Stimulated activated naive CD8-positive, alpha-beta T cell treated with anti-CD3 and anti-CD28 coated beads, Interleukin-15, amount 100 ng/mL, for 72 hours (primary cell): ENCODE results near the gene SETBP1.
A peak's percentile ranks its signal among the peaks of the same experiment; 100 is the strongest.

Source experiments
- ATAC-seq: fragments of 150-1000 bp; cut with Tn5 transposase; 2 replicates; pipeline ENCODE4 v1.10.0; 2021; ENCODE audit warnings: mild to moderate bottlenecking, moderate library complexity
- DNase-seq, 2 donors: peaks; one replicate each; pipeline ENCODE4 v3.0.0; 2021 to 2022
- H3K27ac Mint-ChIP-seq, 2 donors: one replicate each; pipeline ENCODE4 v1.8.0; 2022; ENCODE audit warnings: mild to moderate bottlenecking in 2 of 2, mixed read lengths in 2 of 2, moderate library complexity in 2 of 2
- H3K27me3 Mint-ChIP-seq: one replicate; pipeline ENCODE4 v1.8.0; 2022; ENCODE audit warnings: mixed read lengths
- H3K4me1 Mint-ChIP-seq: one replicate; pipeline ENCODE4 v1.8.0; 2022; ENCODE audit warnings: mild to moderate bottlenecking, mixed read lengths
- H3K4me3 Mint-ChIP-seq, 2 donors: one replicate each; pipeline ENCODE4 v1.8.0; 2022; ENCODE audit warnings: mild to moderate bottlenecking in 2 of 2, mixed read lengths in 2 of 2, moderate library complexity in 1 of 2
- H3K9me3 Mint-ChIP-seq, 2 donors: one replicate each; pipeline ENCODE4 v1.8.0; 2022; ENCODE audit warnings: mixed read lengths in 2 of 2

The SETBP1 gene

DNA sequence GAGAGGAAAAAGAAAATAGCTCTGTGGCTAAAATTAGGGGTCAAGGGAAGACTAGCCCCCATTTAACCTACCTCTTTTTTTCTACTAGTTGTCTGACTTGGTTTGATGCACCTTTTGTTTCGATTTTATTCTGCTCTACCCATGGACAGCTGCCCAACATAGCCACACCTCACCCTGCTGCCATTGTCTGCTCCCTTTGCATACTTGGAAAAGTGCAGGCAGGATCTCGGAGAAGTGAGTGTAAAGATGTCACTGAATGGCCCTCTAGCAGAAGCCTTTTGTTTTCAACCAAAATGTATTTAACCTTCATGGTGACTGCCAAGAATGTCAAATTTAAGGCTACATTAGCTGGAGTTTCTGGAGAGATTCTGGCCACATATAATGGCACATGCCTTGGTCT lies 62.9 kb downstream of the SETBP1 start:
- DNase-seq: no peak
- Mint-ChIP-seq H3K9me3 (no peaks in the 10 kb centered on the region), H3K4me3 (no peak overlapping the region), H3K27ac (no peak overlapping the region), H3K4me1 (no peaks in the 10 kb centered on the region), H3K27me3 (peaks cover 63% of the 10 kb centered on the region)
- no peak for ATAC-seq

DNA sequence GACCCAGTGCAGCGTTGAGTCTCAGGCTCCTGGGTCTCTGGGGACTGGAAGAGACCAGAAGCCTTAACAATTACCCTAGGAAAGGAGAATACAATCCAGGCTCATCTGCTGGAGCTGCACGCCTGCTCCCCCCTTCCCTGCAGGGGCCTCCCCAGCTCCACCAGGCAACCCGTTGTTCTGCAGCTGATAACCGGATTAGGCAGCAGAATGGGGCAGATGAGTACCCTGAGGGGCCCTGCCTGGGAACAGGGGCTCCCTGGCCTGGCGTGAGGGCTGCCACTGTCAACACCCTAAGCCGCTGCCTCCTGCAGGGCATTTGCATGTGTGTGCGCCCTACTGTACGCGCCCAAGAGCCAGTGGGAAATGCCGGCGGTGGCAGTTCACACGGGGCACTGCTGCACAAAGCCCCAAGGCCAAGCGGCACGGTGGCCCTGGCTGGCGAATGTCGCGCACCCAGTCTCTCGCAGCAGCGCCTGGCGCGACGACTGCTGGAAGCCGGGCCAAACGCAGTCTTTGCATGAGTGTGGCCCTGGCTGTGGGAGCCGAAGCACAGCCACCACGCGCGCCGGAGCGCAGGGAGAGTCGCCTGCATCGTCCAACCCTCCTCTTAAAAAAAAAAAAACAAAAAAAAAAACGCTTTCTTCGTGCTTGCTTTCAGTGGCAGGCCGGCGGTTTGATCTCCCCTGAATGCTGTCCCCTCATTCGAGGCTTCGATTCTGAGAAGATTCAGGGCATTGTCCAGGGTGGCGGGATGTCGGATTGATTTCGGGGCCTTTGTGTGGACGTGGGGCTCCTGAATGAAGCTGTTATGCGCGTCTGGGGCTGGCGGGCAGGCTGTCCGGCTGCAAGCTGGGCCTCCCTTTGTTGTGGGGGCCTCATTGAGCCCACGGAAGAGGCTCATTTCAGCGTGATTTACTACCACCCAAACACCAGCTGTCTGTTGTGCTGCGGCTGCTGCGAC lies 63.8 kb downstream of the SETBP1 start:
- Mint-ChIP-seq H3K9me3 (no peaks in the 10 kb centered on the region), H3K27me3 (peaks cover 60% of the 10 kb centered on the region), H3K27ac (no peak overlapping the region), H3K4me1 (no peaks in the 10 kb centered on the region), H3K4me3 (no peak overlapping the region)
- DNase-seq (no peak), ATAC-seq (no peak)

DNA sequence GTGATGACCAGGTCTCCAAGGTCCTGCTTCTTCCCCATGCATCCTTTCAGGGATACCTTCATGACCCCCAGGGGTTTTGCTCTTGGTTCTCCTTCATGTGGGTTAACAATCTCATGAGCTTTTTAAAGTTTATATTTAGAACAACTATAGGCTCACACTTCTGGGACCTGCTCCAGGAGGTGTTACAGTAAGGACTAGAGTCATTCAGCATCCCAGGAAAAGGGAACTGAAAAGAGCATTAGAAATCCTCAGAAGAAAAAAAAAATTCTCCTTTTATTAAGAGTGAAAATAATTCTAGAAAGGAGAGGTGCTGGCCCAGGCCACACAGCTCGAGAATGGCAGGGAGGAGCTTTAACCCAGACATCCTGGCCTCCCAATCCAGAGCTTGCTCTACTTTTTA lies 66.5 kb downstream of the SETBP1 start:
- peaks cover 57% of the 10 kb centered on the region for H3K27me3 Mint-ChIP-seq
- H3K4me3 Mint-ChIP-seq: no peak overlapping the region
- ATAC-seq (no peak), DNase-seq (no peak)
- H3K9me3 Mint-ChIP-seq: no peaks in the 10 kb centered on the region
- H3K4me1 Mint-ChIP-seq: peaks cover 7% of the 10 kb centered on the region
- H3K27ac Mint-ChIP-seq: no peak overlapping the region

DNA sequence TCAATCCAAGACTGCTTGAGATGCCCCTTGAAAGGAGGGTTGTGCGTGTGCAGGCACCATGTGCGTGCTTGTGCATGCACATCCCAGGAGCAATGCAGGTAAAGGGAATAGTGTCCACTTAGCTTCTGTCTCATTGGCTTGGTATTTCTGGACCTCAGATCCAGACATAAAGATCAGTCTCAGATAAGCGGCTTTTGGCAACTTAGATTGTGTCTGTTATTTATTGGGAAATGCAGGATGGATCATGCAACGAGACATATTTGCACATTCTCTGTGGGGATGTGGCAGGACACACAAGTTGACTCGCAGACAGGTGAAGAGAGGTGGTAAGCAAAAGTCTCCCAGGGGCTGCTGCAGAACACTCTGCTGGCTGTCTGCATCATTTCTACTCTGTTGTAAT lies 67.9 kb downstream of the SETBP1 start:
- ATAC-seq: no peak
- Mint-ChIP-seq H3K4me3 (no peak overlapping the region), H3K27me3 (peaks cover 45% of the 10 kb centered on the region), H3K9me3 (no peaks in the 10 kb centered on the region), H3K27ac (no peak overlapping the region), H3K4me1 (peaks cover 7% of the 10 kb centered on the region)
- DNase-seq: no peak

DNA sequence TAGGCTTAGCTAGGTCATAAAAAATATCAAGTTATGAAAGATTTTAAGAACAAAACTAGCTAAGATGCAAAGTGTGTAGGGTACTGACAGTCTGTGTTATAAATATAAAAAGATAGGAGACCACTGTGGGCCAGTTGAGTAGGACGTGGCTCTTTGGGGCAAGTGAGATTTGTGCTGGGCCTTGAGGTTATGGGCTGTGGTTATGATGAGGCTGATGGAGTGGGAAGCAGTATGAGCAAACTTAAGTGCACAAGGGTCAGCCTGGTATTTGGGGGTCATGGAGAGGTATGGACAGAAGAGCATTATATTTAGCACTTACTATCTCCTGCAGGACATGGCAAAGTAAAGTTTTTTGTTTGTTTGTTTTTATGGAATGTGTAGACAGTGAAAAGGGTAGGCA lies 70.1 kb downstream of the SETBP1 start:
- Mint-ChIP-seq H3K4me1 (peaks cover 7% of the 10 kb centered on the region), H3K27me3 (peaks cover 48% of the 10 kb centered on the region), H3K27ac (no peak overlapping the region), H3K4me3 (no peak overlapping the region), H3K9me3 (no peaks in the 10 kb centered on the region)
- no peak for DNase-seq
- ATAC-seq: no peak

DNA sequence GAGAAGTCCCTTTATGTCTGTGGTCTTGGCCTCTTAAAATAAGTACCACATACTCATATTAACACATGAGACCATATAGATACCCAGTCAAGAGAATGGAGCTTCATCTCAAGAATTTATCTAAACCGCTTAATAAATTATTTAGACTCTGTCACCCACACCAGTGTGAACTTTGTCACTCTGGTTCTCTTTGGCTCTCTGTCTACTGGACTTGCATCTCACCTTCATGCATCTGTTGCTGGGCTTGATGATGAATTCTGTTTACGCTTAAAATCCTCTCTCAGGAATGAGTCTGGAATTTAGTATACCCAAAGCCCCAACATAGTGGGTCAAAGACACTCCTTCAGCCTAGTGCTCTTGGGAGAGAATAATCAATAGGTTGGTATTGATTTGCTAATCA lies 73.9 kb downstream of the SETBP1 start:
- no peak overlapping the region for H3K4me3 Mint-ChIP-seq
- H3K9me3 Mint-ChIP-seq: no peaks in the 10 kb centered on the region
- ATAC-seq: no peak
- DNase-seq: no peak
- no peak overlapping the region for H3K27ac Mint-ChIP-seq
- peaks cover 26% of the 10 kb centered on the region for H3K4me1 Mint-ChIP-seq
- peaks cover 41% of the 10 kb centered on the region for H3K27me3 Mint-ChIP-seq

DNA sequence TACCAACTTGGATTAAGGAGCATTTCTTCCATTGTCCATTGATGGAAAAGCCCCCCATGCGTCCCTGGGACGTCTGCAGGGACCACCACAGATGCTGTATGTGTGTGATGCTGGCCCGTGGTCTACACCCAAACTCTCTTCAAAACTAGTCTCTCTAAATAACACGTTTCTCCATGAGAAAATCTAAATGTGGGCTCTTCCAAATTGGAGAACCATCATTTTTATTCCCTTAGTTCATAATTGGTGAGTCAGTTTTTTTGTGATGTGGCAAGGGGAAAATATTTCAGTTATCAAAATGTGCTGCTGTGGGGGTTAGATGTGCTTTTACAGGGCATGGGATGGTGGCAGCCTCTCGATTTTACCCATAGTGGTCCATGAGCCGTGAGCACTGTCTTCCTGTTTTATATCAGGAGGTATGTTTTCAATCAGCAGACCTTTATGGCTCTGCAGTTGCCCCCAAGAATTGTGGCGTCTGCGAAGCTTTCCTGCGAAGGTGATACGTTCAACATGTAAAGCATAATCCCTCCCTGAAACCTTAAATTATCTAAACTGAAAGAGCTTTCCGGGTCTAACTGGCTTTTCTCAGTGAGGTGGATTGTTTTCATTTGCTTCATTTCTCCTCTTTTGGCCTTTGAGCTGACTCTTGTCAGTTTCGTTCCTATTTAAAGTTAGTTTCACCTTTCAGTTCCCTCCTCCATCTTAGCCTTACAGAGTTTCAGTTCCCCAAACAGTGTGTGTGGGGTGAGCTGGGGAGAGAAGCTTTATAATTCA lies 78.4 kb downstream of the SETBP1 start:
- Mint-ChIP-seq H3K27ac (peak overlapping the region; percentile 27 to 49), H3K27me3 (peaks cover 28% of the 10 kb centered on the region), H3K9me3 (peaks cover 4 to 7% of the 10 kb centered on the region in 2 donors), H3K4me3 (peak overlapping the region; percentile 54 to 57), H3K4me1 (peaks cover 30% of the 10 kb centered on the region)
- peak; percentile 36 to 73 for DNase-seq
- ATAC-seq: peak; percentile 90

DNA sequence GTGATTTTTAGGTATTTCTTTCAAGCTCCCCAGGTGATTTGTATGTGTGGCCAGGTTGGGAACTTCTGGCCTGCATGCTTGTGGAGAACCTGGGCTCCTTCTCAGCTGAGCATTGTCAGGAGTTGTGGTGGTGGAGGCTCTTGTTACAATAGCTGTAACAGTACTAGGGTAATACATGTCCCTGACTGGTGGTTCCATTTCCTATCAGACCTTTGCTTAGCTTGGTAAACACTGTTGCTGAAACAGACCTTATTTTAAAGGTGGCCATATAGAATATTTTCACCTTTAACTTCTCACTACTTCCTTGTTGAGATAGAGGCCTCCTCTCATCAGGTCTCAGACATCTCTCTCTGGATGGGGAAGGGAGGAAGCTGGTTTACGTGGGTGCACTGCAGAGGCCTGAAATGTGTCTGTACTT lies 79.2 kb downstream of the SETBP1 start:
- peak; percentile 52 for ATAC-seq
- DNase-seq: peak; percentile 5 to 13
- peak overlapping the region; percentile 67 to 85 for H3K27ac Mint-ChIP-seq
- H3K9me3 Mint-ChIP-seq: peaks cover 4 to 7% of the 10 kb centered on the region in 2 donors
- H3K4me1 Mint-ChIP-seq: peaks cover 30% of the 10 kb centered on the region
- peaks cover 34% of the 10 kb centered on the region for H3K27me3 Mint-ChIP-seq
- peak overlapping the region; percentile 54 to 57 for H3K4me3 Mint-ChIP-seq

DNA sequence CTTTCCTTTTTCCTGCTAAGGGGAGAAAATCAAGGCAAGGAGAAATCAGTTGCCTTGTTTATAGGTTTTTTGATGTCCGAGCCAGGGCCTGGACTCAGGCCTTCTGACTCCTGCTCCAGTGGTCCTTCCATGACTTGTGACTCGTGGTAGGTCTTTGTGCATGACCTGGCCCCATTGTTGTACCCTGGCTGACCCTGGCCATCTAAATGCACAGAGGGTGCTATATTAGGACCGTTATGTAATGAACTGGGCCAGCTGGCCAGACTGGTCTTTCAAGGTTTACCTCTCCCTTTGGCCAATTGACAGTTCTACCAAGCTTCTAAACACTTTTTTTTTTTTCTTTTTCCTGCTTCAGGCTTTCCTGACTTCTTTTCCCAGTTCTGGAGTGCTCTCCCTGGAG lies 81.1 kb downstream of the SETBP1 start:
- Mint-ChIP-seq H3K27ac (no peak overlapping the region), H3K4me1 (peaks cover 30% of the 10 kb centered on the region), H3K4me3 (no peak overlapping the region), H3K9me3 (peaks cover 4 to 7% of the 10 kb centered on the region in 2 donors), H3K27me3 (peaks cover 21% of the 10 kb centered on the region)
- DNase-seq (no peak), ATAC-seq (no peak)

DNA sequence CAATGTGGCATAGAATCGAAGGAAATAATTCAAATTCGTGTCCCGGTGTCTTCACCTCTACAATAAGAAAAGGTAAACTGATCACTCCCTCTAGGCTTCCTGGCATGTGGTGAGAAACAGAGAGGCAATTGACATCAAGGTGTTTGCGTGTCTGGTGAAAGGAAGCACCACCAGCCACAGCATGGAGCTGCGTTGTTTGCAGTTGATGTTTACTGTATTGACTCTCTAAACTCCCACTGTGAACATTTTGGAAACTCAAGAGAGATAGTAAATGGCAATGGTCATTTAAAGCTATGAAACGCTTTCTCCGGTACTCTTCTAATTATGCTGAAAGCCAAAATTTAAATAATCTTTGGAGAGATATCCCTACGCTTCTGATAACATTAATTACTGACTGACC lies 82.6 kb downstream of the SETBP1 start:
- Mint-ChIP-seq H3K4me3 (no peak overlapping the region), H3K27ac (no peak overlapping the region), H3K9me3 (peaks cover 4 to 7% of the 10 kb centered on the region in 2 donors), H3K4me1 (peaks cover 23% of the 10 kb centered on the region), H3K27me3 (peaks cover 29% of the 10 kb centered on the region)
- no peak for DNase-seq
- no peak for ATAC-seq

DNA sequence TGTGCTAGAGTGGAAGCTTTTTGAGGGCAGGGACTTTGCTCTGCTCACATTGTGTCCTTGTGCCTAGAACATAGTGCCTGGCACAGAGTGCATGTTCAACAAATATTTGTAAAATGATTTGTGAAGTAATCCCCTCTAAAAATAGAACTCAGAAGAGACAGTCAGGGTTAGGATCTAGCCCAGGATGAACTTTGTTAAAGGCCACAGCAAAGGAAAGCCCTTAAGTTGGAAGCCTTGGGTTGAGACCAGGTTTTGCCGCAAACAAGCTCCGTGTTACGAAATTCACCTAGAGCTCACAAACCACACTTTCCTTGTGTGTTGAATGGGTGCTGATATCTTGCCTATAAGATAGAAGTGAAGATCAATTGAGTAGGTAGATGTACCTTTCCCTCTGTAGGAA lies 84.2 kb downstream of the SETBP1 start:
- H3K9me3 Mint-ChIP-seq: peaks cover 4 to 7% of the 10 kb centered on the region in 2 donors
- DNase-seq (no peak), ATAC-seq (no peak)
- peaks cover 8% of the 10 kb centered on the region for H3K4me1 Mint-ChIP-seq
- H3K4me3 Mint-ChIP-seq: no peak overlapping the region
- H3K27ac Mint-ChIP-seq: no peak overlapping the region
- H3K27me3 Mint-ChIP-seq: peaks cover 44% of the 10 kb centered on the region

DNA sequence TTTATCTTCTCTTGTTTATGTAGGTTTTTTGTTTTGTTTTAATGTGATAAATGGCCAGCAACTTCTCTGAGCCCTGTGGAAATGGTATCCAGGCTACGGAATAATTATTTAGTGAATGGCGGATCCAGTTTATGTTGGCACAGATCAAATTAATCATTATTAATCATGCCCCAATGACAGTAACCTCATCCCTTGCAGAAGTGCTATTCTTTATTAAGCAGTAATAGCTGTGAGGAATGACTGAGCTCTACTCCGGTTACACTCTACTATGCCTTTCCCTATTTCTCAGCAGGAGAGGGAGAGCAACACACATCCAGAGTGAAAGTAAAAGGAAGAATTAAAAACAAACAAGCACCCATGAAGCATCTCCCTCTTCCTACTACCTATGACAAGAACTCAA lies 84.8 kb downstream of the SETBP1 start:
- Mint-ChIP-seq H3K9me3 (peaks cover 4 to 7% of the 10 kb centered on the region in 2 donors), H3K4me3 (no peak overlapping the region), H3K4me1 (peaks cover 2% of the 10 kb centered on the region), H3K27ac (no peak overlapping the region), H3K27me3 (peaks cover 46% of the 10 kb centered on the region)
- DNase-seq: no peak
- ATAC-seq: no peak

DNA sequence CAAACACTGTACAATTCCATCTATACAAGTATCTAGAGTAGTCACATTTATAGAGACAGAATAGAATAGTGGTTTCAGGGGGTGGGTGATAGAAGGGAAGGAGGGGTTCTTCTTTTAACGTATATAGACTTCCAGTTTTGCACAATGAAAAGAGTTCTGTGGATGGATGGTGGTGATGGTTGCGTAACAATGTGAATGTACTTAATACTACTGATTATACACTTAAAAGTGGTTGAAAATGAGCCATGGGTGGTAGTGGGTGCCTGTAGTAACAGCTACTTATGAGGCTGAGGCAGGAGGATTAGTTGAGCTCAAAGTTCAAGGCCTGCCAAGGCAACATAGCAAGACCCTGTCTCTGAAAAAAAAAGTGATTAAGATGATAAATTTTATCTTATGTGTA lies 85.8 kb downstream of the SETBP1 start:
- Mint-ChIP-seq H3K4me1 (peaks cover 6% of the 10 kb centered on the region), H3K27me3 (peaks cover 46% of the 10 kb centered on the region), H3K4me3 (no peak overlapping the region), H3K9me3 (peaks cover 4 to 7% of the 10 kb centered on the region in 2 donors), H3K27ac (no peak overlapping the region)
- no peak for ATAC-seq
- DNase-seq: no peak

DNA sequence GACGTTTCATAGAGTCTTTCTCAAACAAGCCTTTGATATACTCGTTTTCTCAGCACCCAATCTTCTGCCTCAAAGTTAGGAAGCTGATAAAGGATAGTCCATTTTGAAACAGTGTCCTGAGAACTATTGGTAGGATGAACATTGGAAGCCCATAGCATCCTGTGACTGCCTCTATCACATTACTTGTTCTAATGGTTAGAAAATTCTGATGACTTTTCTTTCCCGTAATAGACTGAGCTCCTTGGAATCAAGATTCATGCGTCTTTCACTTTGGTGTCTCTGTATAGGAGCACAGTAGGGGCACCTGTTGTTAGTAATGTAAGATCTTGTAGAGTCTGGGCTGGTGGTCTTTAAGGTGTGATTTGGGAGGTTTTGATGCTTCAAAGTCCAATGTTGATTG lies 87.1 kb downstream of the SETBP1 start:
- Mint-ChIP-seq H3K9me3 (peaks cover 0 to 4% of the 10 kb centered on the region in 2 donors), H3K4me1 (peaks cover 15% of the 10 kb centered on the region)
- no peak for ATAC-seq

DNA sequence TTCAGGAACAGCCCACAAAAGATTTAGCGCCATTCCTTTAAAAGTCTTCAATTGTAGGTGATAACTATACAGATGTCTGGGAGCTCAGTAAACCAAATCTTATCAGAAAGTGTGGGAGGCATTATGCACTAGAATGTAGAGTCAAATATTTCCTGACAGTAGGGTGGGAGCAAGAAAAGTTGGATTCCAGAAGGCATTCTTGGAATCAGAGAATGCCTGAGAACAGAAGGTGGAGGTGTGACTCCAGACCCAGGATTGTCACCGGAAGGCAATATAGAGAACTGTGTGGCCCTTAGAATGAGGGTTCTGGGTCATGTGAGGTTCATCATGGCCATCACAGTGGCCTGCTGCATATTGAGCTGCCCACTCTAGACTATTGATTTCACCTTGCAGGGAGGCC lies 90.0 kb downstream of the SETBP1 start:
- ATAC-seq (no peak), DNase-seq (no peak)
- no peak overlapping the region for H3K4me3 Mint-ChIP-seq
- H3K4me1 Mint-ChIP-seq: peaks cover 15% of the 10 kb centered on the region
- H3K27ac Mint-ChIP-seq: no peak overlapping the region
- no peaks in the 10 kb centered on the region for H3K9me3 Mint-ChIP-seq
- H3K27me3 Mint-ChIP-seq: peaks cover 34% of the 10 kb centered on the region

More for the DNA sequence above, 87.1 kb downstream of the SETBP1 start:
- Mint-ChIP-seq H3K27ac (no peak overlapping the region), H3K4me3 (no peak overlapping the region), H3K27me3 (peaks cover 46% of the 10 kb centered on the region)
- no peak for DNase-seq

DNA sequence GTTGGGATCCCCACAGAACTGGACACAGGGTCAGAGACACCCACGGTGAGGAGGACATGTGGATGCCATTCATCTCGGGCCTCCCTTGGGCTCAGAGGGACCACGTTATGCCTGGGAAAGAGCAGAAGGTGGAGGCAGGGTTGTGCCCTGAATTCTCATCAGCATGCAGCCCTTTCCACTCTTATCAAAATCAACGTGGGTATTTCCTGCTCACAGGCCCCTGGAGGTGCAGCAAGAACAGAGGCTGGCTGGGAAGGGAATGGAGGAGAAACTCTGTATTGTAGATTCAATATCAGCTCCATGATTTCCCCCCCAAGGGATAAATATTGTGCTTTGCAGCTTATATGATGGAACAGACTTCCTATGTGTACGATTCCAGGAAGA lies 90.9 kb downstream of the SETBP1 start:
- Mint-ChIP-seq H3K4me1 (peaks cover 15% of the 10 kb centered on the region), H3K27ac (no peak overlapping the region), H3K4me3 (no peak overlapping the region), H3K9me3 (no peaks in the 10 kb centered on the region), H3K27me3 (peaks cover 40% of the 10 kb centered on the region)
- no peak for DNase-seq
- no peak for ATAC-seq
